Urothelium cell line (cell line): Measurements from ENCODE around the gene ETV3L.
"Not testable (repeated sequence)": the region's sequence is repeated elsewhere in the genome, so short reads cannot be mapped to it uniquely, and the experiment has no call there.

Source experiments
- DNase-seq: peaks from one replicate; pipeline ENCODE4 v3.0.0; 2011; ENCODE audit warnings: low spot score, mixed read lengths
- FAIRE-seq: peaks from 2 replicates; lab custom pipeline; 2011; peaks lifted over from hg19 to GRCh38; lab: Jason Lieb, UNC

Gene ETV3L

GRCh38 chr1:157084720-157085119 lies 14.9 kb downstream of the ETV3L start:
- FAIRE-seq: no peak

GRCh38 chr1:157081707-157082106 lies 17.9 kb downstream of the ETV3L start:
- DNase-seq (no peak), FAIRE-seq (no peak)

More at GRCh38 chr1:157084720-157085119, 14.9 kb downstream of the ETV3L start:
- DNase-seq: no peak

- DNase-seq (no peak), FAIRE-seq (no peak)
Measured at GRCh38 chr1:157080714-157081113, 18.9 kb downstream of the ETV3L start.

- FAIRE-seq (no peak), DNase-seq (no peak)
Measured at GRCh38 chr1:157077394-157077793, 22.2 kb downstream of the ETV3L start.

- FAIRE-seq: no peak
Measured at GRCh38 chr1:157073944-157074685, 25.5 kb downstream of the ETV3L start.

GRCh38 chr1:157069601-157070000 lies 30.0 kb downstream of the ETV3L start:
- FAIRE-seq: no peak
- DNase-seq: no peak

More at GRCh38 chr1:157073944-157074685, 25.5 kb downstream of the ETV3L start:
- DNase-seq: no peak

GRCh38 chr1:157059241-157059640 lies 40.4 kb downstream of the ETV3L start:
- FAIRE-seq: peak; percentile 42
- not testable (repeated sequence) for DNase-seq

- DNase-seq: no peak
- FAIRE-seq: no peak
Measured at GRCh38 chr1:157056269-157056668, 43.3 kb downstream of the ETV3L start.

- DNase-seq, FAIRE-seq: not testable (repeated sequence)
Measured at GRCh38 chr1:157055729-157056128, 43.9 kb downstream of the ETV3L start.

- DNase-seq (no peak), FAIRE-seq (no peak)
Measured at GRCh38 chr1:157050836-157051235, 48.8 kb downstream of the ETV3L start.

- FAIRE-seq (no peak), DNase-seq (no peak)
Measured at GRCh38 chr1:157047062-157047410, 52.6 kb downstream of the ETV3L start.

GRCh38 chr1:157045250-157046218 lies 54.1 kb downstream of the ETV3L start, which contains the start of gene ARHGEF11:
ARHGEF11 (minus strand) TSS chr1:157045742; CDS start chr1:157044330, 1,412 bp downstream.
- FAIRE-seq: no peak
- peak; percentile 96 for DNase-seq

- DNase-seq: no peak
- FAIRE-seq: no peak
Measured at GRCh38 chr1:157044326-157044725, 55.3 kb downstream of the ETV3L start.

GRCh38 chr1:157043685-157044084 lies 55.9 kb downstream of the ETV3L start:
- no peak for DNase-seq
- no peak for FAIRE-seq

- DNase-seq: no peak
- no peak for FAIRE-seq
Measured at GRCh38 chr1:157042846-157043245, 56.8 kb downstream of the ETV3L start.
